M059J (cell line): ENCODE data around the gene CAMK2B. TPM values are rescaled to one million over a fixed set of nuclear protein-coding genes. Genes with fewer than 3 reads are reported as not detected.
A peak's percentile ranks its signal among the peaks of the same experiment; 100 is the strongest.

Experiments used
- DNase-seq: peaks from one replicate; pipeline ENCODE4 v3.0.0-alpha.2; 2012; ENCODE audit warnings: low read depth
- total RNA-seq: library from RNA; depleted of rRNA; stranded (reverse); fragments of >200 nt; shearing (Covaris generic); gene quantifications from 2 replicates; pipeline ENCODE4 v1.2.3, GENCODE V29; 2014

The CAMK2B gene
- total RNA-seq, 1 experiment from 2014 or later: 0.49 TPM

DNA sequence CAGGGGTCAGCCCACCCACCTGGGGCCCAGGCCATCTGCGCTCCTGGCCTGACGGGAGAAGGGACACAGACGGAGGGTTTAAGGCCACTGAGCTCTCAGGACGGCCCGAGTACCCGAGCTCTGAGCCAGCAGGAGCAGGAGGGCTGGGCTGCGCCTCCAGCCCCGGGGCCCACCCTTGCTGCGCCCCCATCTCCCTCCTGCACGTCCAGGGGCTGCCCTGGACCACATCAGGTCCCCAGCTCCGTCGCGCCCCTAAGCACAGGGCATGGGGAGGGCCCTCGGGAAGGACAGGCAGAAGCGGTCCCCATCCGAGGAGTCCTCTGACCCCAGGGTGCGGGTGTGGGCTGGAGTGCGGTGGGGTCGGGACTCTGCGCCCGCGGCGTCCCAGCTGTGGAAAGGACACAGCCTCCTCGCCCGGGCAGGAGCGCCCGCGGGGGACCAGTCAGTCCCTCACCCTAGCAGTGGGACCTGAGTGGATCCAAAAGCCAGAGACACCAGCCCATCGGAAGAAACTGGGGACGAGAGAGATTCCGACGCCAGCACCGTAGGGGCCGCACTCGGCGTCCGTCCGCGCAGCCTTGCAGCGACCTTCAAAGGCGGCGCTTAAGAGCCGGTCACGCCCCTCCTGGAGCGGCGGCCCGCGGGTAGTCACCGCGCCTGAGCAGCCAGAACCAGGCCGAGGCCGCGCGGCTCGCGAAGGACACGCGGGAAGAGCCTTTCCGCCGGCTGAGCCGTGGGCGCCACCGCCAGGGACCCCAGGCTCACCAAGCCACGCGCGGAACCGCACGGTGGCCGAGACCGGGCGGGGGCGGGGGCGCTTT is 15.9 kb downstream of the CAMK2B start:
- DNase-seq: peak; percentile 57

DNA sequence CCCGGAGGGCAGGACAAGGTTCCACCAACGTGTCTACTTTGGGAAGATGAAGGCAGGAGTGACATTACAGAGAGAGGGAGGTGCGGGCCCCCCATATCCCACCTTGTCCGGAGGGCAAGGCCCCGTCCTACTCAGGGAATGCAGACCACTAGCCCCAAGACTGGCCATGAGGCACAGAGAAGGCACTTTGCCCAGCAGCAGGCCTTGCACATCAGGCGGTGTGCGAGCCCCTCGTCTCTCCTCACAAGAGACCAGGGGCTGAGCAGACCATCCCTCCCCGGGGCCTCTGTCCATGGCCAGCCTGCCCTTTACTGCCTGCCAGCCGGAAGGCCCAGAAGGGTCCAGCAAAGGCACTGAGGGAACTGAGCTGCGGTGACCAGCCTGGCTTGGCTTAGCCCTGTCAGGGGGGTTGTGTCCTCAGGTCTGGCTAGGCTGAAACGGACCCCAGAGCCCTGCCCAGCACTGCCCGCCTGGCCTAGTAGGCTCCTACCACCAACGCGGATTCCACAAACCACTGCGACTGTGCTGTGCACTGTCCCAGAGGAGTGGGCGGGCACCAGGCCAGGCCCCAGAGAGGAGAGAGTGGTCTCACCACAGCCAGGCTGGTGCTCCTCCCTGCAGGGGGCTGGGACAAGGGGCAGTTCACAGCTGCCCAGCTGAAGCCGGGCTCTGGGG is 16.7 kb downstream of the CAMK2B start:
- no peak for DNase-seq

GRCh38 chr7:44307905-44308595 is 17.3 kb downstream of the CAMK2B start:
- no peak for DNase-seq

DNA sequence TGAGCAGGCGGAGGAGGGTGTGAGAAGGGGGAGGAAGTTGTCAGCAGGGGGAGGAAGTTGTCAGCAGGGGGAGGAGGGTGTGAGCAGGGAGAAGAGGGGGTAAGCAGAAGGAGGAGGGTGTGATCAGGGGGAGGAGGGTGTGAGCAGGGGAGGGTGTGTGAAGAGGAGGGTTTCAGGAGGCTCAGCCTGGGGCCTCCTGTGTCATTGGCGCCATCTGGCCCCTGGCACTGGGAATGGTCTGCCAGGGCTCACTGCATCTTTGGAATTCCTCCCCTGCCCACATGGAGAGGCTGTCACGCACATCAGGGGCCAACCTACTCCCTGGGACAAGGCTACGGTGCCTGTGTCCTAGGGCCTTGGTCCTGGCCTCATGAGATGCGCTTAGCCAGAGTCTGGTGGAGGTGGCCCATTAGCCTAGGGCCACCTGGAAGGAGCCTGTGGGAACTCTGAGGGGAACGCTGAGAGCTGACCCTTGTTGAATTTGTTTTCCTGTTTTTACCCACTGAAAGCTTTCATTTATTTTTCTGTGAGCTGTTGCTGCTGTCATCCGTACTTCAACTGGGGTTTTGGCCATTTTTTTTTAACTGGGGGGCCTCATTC is 18.0 kb downstream of the CAMK2B start:
- peak; percentile 88 for DNase-seq

- DNase-seq: no peak
Observed at GRCh38 chr7:44306606-44307005, 18.8 kb downstream of the CAMK2B start.

DNA sequence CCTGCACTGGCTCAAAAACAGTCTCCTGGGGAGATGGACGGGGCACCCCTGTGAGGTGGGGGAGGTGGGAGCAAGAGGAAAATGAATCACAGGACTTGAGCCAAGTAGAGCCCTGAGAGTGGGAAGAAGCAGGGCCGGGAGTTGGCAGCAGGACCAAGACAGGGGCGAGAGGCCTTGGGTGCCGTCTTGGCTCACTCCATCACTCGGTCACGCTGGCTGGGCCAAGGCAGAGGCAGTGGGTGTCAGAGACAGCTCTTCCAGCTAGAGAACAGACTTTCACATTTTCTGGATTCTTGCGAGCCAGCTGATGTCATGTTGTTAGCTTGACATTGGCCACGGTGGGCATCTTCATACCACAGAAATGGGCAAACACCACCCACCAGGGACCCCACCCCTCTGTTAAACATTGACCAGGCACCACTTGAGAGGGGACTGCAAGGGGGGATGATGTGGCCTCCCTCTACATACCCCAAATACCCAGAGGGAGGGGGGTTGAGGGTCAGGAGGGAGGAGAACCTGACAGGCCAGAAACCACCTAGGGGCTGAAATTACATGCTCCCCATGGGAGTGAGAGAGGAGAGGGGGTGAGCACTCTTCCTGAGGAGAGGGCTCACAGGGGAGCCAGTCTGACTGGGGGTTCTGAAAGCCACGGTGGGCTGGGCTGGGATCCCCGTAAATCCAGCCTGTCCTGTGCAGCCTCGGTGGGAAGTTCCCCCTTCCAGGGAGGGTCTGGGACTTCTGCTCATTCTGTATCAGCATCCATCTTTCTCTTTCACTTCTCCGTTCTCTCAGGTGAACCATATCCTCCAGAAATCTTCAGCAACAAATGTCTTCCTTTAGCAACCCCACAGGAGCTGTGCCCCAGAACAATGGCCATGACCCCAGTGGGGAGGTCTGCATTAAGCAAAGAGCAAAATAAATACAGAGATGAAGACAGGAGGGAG is 19.6 kb downstream of the CAMK2B start:
- no peak for DNase-seq

GRCh38 chr7:44294325-44295069 is 30.9 kb downstream of the CAMK2B start:
- no peak for DNase-seq

DNA sequence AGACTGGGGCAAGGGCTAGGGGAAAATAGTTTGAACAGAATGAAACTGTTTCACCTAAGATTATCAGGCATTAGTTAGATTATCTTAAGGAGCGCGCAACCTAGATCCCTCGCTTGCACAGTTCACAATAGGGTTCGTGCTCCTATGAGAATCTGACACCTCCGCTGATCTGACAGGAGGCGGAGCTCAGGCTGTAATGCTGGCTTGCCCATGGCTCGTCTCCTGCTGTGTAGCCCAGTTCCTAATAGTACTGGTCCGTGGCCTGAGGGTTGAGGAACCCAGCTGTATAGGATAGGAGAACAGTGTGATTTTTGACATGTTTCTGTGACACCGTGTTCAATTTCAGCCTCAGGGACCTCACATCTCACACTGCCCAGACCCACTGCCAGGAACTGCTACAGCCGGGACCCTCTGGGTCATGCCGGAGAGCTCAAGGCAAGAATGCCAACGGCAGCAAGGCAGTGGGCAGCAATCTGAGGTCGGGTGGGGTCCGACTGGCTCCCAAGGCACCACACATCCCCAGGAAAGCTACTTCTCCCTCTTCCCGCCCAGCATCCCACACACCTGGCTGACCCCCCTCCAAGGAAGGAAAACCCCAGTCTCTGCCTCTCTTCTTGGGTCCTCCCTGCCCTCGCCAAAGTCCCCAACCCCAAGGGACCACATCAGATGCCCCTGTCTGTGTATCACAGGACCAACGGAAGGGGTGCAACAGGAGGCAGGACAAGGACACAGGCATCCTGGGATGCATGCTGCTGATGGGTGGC is 31.7 kb downstream of the CAMK2B start:
- DNase-seq: no peak

- no peak for DNase-seq
Observed at GRCh38 chr7:44292876-44293560, 32.4 kb downstream of the CAMK2B start.

GRCh38 chr7:44292420-44292817 is 33.0 kb downstream of the CAMK2B start:
- no peak for DNase-seq

DNA sequence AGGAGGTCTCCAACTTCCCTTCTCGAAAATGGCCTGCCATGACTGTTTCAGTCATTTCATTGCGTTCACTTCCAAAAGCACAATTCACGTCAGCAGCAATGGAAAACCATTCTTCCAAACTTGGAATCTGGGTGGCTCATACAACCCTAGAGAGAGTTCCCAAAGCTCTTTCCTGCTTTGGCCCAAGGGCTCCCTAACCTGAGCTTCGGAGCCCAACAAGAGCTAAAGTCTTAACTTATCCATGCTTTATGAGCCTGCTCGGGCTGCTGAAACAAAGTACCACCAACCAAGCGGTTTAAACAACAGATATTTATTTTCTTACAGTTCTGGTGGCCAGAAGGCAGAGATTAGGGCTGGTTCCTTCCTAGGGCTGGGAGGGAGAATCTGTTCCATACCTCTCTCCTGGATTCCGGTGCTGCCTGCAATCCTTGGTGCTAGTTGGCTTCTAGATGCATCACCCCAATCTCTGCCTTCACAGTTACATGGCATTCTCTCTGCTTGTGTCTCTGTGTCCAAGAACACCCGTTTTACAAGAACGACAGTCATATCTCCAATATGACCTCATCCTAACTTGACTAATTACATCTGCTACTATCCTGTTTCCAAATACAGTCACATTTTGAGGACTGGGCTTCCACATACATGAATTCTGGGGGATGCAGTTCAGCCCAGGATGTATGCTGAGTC is 33.5 kb downstream of the CAMK2B start:
- no peak for DNase-seq

DNA sequence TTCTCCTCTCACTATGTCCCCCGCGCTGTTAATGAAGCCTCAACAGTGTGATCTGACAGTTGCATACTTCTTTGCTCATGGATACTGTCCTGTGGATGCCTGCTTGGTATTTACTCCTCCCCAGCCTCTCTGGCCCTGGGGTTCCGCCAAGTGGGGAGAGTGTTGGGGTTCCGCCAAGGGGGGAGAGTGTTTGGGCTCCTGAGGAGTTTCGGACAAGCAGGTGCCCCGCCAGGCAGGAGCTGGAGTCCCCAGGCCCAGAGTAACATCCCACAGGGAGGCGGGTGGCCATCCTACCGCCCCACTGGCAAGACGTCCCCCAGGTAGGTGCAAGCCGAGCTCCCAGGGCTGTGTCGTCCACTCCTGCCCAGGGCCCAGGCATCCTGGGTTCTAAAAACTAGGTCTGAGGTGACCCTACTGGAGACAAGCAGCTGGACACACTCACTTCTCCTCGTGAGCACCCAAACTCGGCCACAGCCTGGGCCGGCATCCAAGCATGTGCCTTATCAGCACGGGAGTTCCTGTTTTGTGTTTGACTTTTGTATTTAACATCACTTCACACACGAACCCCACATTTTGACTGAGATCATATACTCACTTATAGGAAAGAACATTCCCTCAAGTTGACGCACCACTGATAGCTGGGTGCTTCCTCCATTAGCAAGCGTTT is 34.2 kb downstream of the CAMK2B start:
- peak; percentile 31 for DNase-seq

GRCh38 chr7:44290252-44290620 is 35.2 kb downstream of the CAMK2B start:
- no peak for DNase-seq

- no peak for DNase-seq
Observed at GRCh38 chr7:44289341-44290251, 35.8 kb downstream of the CAMK2B start.

GRCh38 chr7:44288811-44289340 is 36.5 kb downstream of the CAMK2B start:
- DNase-seq: no peak

- DNase-seq: no peak
Observed at GRCh38 chr7:44288381-44288685, 37.1 kb downstream of the CAMK2B start.
